ENCODE measurements around the gene ABCA4.

DNA sequence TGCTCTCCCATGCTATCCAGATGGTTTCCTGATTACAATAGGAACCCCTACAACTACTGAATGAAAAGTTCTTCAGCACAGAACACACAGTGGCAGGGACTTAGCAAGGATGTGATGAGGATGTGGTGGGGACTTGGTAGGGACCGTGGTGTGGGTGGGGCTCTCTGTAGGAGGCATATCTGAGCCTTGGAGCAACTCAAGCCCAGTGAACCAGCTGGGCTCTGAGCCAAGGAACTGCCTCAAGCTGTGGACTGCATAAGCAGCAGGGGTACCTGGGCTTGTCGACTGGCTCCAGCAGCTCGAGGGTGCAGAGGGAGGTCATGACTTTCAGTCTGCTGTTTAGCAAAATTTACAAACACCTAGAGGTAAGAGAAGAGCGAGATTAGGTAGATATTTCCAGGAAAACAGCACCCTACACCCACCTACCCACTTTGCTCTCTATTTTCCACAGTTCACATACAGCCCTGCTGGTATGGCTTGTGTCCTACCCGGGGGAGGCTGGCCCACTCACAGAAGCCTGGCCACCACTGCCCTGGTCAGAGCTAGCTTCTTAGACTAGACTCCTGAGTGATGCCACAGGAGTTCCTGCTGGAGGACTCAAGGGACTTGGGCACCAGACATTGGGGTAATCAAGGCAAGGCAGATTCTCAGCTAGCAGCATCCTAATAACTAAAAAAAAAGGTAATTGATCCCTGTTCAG, 125.0 kb downstream of the ABCA4 start:
- TF ChIP-seq POLR2A (IDR thresholded peaks at IDR 0.05; ENCODE audit: low read length) (no peak), GATA1 (IDR thresholded peaks at IDR 0.05; ENCODE audit: low read depth, low read length) (no peak)
